Urothelium cell line (cell line): Measurements from ENCODE around the gene GPN1.
"Not testable (repeated sequence)": the region's sequence is repeated elsewhere in the genome, so short reads cannot be mapped to it uniquely, and the experiment has no call there.

Experiments used
- DNase-seq: peaks from one replicate; pipeline ENCODE4 v3.0.0; 2011; ENCODE audit warnings: low spot score, mixed read lengths
- FAIRE-seq: peaks from 2 replicates; lab custom pipeline; 2011; peaks lifted over from hg19 to GRCh38; lab: Jason Lieb, UNC

The GPN1 gene

DNA sequence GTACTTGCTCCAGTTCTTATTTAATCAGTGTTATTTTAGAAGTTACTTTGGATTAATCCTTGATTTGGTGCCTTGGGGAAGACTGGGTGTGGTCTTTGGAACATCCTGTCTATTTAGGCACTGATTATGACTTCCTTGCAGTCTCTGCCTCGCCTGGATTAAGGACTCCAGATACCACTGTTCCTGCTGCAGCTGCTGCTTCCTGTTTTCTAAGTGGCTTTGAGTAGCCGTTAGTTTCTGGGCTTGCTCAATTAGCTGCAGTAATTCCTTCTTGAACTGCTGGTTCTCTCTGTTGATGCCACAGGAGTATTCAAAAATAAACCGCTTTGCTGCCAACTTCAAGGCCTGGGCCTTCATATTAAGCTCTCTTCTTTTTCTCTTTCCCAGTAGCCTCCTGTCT lies 1.9 kb upstream of the GPN1 start:
- FAIRE-seq, DNase-seq: not testable (repeated sequence)

- DNase-seq (peak; percentile 63), FAIRE-seq (no peak)
Measured at GRCh38 chr2:27627963-27628766, 685 bp upstream of the GPN1 start.

- DNase-seq, FAIRE-seq: not testable (repeated sequence)
Measured at GRCh38 chr2:27630257-27630656, 1.4 kb downstream of the GPN1 start.

DNA sequence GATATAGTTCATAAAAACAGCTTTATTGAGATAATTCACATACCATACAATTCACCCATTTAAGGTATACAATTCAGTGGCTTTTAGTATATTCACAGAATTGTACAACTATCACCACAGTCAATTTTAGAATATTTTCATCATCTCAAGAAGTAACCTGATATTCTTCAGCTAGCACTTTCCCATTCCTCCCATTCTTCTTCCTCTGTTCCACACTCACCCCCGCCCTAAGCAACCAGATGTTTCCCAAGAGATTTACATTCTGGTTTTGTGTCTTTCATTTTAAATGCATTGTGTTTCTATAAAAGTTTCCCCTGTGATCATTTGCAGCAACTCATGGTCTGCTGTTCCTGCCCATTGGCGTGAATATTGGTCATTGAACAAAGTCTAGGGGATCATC lies 5.4 kb downstream of the GPN1 start:
- no peak for FAIRE-seq
- DNase-seq, result no peak

DNA sequence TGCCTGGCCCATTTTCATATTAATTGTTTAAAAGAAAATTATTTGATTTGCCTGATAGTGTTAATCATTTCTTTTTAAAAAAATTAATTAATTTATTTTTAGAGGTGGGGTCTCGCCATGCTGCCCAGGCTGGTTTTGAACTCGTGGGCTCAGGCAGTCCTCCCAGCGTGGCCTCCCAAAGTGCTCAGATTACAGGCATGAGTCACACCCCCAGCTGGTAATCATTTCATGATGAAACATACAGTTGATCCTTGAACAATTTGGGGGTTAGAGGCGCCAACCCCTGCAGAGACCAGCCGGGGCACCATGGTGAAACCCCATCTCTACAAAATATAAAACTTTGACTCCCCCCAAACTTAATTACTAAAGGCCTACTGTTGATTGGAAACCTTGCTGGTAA lies 7.9 kb downstream of the GPN1 start:
- FAIRE-seq, result no peak
- no peak for DNase-seq

DNA sequence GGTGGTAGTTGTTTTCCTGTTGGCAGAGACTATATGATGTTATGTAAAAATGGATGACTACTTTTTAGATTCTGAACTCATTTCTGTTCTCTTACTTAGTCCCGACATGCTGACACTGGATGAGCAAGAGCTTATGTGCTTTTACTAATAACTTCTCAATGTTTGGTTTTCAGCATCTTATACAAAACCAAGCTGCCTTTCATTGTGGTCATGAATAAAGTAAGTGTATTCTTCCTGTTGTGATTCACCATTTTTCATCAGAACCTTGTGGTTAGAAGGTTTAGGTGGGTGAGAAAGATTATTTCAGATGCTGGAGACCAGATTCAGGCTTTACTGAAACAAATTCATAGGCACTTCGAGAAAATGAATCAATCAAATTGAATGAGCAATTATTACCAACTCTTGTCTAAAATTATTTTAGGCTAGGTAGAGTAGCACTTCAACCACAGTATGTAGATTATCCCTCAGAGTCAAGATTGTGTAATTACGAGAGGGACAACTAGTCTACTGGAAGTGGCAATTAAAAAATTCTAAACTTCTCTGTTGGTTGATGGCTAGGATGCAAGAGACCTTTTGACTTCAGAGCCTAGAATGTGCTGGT lies 9.3 kb downstream of the GPN1 start:
- FAIRE-seq (peak; percentile 42), DNase-seq (no peak)

DNA sequence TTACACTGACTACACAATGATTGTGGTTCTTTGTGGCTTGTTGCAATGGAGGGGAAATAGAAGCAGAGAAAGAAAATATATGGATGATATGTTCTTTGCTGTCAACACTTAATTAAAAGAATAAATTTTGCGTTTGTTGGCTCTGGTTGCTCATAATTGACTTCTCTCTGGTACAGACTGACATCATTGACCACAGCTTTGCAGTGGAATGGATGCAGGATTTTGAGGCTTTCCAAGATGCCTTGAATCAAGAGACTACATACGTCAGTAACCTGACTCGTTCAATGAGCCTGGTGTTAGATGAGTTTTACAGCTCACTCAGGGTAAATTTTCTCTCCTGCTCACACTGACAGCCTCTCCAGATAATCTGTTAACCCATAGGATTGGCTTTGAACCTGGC lies 9.9 kb downstream of the GPN1 start:
- DNase-seq, result no peak
- no peak for FAIRE-seq

DNA sequence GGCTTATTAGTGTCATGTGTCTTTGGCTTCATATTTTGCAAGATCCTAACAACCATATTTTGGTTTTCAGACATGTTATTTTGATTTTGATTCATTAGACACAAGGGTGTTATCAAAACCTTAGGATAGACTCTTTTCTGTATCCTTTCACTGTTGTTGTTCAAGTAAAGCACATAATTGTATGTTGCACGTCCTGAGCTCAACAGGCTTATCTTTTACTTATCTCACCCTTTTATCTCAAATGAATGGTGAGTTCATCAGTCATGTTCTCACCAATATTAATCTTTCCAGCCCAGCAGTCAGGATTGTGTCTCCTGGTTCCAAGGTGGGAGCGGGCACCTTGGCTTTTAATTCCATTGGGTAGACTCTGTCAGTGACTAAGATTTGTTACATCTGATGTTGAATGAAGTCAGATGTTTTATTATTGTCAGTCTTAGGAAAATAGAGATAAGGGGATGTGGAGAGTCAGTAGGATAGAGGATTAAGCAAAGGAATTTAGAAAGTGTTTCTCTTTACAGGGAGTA lies 11.9 kb downstream of the GPN1 start:
- no peak for FAIRE-seq
- no peak for DNase-seq

GRCh38 chr2:27645197-27645596 lies 16.3 kb downstream of the GPN1 start:
- DNase-seq (no peak), FAIRE-seq (no peak)

- DNase-seq (no peak), FAIRE-seq (no peak)
Measured at GRCh38 chr2:27647289-27647688, 18.4 kb downstream of the GPN1 start.

DNA sequence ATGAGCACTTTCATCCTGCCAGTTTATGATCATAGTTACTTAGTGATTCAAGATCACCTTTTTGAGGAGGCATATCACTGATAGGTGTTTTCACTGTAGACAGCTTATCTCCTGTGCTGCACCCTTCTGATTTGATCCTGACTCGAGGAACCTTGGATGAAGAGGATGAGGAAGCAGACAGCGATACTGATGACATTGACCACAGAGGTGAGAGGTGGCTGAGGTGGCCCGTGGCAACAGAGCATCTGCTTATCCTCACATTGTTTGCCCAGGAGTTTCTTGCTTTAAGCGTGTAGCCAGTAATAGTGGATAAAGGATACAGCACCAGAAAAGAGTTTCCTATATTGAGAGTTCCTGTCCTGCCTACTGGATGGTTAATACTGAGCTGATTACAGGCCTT lies 18.9 kb downstream of the GPN1 start:
- FAIRE-seq, result no peak

DNA sequence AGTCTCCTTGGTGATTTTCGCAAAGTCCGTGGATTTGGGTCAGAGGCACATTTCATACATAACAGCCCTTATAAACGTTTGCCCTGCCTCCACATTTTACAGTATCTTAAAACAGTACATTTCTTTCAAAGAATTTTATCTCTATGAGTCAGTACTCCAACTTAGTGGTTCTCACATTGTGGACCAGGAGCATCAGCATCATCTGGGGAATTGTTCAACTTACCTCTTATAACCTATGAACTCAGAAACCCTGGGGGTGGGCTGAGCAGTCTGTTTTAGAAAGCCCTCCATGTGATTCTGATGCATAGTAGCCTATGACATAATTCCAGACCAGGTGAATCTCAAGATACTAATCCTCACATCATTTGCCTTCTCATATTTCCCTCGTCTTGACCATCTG lies 22.2 kb downstream of the GPN1 start:
- DNase-seq (no peak), FAIRE-seq (no peak)

More for the DNA sequence above, 18.9 kb downstream of the GPN1 start:
- no peak for DNase-seq

DNA sequence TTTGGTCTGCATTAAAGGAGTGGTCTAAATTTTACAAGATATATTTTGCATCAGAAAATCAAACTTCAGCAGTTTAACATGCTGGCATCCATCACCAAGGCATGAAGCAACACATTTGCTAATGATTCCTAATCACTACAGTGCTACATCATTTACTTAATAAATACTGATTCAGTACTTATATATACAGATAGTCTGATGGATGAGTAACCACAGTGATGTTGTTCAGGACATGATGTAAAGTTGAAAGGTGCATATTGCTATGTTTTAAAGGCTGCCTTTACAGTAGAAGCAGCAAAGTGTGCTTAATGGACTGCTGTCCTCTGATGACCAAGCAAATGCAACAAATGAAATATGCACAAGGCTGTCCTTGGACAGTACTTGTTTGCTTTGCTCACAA lies 23.5 kb downstream of the GPN1 start:
- DNase-seq (no peak), FAIRE-seq (peak; percentile 17)

GRCh38 chr2:27652790-27653189 lies 23.9 kb downstream of the GPN1 start:
- FAIRE-seq (no peak), DNase-seq (no peak)

DNA sequence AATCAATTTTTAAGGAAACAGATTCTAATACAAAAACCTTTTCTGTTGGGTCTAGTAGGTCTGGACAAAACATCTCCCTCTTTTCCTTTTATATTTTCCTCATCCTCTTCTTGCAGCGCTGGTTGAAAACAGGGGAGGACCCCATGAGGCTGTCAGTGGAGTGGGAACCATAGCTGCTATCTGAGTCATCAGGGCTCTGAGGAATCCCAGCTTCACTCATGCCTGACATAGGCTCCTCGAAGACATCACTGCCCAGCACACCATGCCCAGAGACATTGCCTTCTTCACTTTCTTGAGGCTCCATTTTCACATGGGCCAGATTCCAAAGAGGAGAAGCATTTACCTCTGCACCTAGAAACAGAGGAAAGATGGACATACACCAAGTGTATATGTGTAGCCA lies 24.5 kb downstream of the GPN1 start:
- FAIRE-seq (no peak), DNase-seq (no peak)

- DNase-seq, result no peak
- FAIRE-seq, result no peak
Measured at GRCh38 chr2:27655155-27655951, 26.5 kb downstream of the GPN1 start.

DNA sequence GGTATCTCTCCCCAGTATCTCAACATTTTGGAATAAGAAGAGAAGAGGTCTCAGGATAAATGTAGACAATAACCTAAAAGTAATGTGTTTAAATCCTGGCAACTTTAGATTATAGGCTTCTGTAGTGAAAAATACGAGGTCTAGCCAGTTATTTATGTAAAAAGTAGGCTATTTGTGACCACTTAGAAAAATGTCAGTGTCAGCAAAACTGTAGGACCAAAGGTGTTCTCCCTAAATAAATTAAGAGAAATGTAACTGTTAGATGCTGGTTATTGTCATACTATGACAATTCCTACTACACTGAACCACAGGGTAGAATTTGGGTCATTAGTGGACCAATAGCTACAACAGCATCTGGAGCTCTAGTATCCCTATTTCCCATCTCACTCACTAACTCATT lies 32.5 kb downstream of the GPN1 start:
- FAIRE-seq, result no peak
- DNase-seq, result no peak

GRCh38 chr2:27663285-27664153 lies 34.7 kb downstream of the GPN1 start, which contains the start of the genes SLC4A1AP and SUPT7L:
Gene SLC4A1AP, plus strand, starts transcription at chr2:27663889. Its CDS starts 26 bp downstream, at chr2:27663915.
Gene SUPT7L, minus strand, starts transcription at chr2:27663614. Its CDS starts 1,422 bp downstream, at chr2:27662192.
- FAIRE-seq (peak; percentile 46), DNase-seq (peak; percentile 82)

DNA sequence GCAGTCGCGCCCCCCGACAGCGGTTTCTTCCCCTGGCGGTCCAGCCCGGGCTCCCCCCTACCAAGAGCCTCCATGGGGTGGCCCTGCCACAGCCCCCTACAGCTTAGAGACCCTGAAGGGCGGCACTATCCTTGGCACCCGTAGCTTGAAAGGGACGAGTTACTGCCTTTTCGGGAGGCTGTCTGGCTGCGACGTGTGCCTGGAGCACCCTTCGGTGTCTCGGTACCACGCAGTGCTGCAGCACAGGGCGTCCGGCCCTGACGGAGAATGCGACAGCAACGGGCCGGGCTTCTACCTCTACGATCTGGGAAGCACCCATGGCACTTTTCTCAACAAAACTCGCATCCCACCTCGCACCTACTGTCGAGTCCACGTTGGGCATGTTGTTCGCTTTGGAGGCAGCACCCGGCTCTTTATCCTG lies 35.3 kb downstream of the GPN1 start:
- DNase-seq (no peak), FAIRE-seq (no peak)

GRCh38 chr2:27664622-27665363 lies 35.9 kb downstream of the GPN1 start:
- FAIRE-seq, result no peak
- no peak for DNase-seq
